Smooth muscle cell of bladder (primary cell): ENCODE results near the gene ISYNA1. TPM values are rescaled to one million over a fixed set of nuclear protein-coding genes. Genes with fewer than 3 reads are reported as not detected.

Source experiments
- total RNA-seq: library from RNA; depleted of rRNA; stranded (reverse); fragments of >200 nt; gene quantifications from 2 replicates; pipeline ENCODE4 v1.2.3, GENCODE V29; 2014

The ISYNA1 gene
- 9.2 and 23.0 TPM in 2 replicates for total RNA-seq

GRCh38 chr19:18437491-18438330, at the start of gene ISYNA1:
Gene ISYNA1, minus strand, starts transcription at chr19:18438133. Its CDS starts 154 bp downstream, at chr19:18437979.

GRCh38 chr19:18419195-18419698, 18.7 kb downstream of the ISYNA1 start, which contains the start of gene SSBP4:
Gene SSBP4, plus strand, starts transcription at chr19:18419398. Its CDS starts 251 bp downstream, at chr19:18419649.

DNA sequence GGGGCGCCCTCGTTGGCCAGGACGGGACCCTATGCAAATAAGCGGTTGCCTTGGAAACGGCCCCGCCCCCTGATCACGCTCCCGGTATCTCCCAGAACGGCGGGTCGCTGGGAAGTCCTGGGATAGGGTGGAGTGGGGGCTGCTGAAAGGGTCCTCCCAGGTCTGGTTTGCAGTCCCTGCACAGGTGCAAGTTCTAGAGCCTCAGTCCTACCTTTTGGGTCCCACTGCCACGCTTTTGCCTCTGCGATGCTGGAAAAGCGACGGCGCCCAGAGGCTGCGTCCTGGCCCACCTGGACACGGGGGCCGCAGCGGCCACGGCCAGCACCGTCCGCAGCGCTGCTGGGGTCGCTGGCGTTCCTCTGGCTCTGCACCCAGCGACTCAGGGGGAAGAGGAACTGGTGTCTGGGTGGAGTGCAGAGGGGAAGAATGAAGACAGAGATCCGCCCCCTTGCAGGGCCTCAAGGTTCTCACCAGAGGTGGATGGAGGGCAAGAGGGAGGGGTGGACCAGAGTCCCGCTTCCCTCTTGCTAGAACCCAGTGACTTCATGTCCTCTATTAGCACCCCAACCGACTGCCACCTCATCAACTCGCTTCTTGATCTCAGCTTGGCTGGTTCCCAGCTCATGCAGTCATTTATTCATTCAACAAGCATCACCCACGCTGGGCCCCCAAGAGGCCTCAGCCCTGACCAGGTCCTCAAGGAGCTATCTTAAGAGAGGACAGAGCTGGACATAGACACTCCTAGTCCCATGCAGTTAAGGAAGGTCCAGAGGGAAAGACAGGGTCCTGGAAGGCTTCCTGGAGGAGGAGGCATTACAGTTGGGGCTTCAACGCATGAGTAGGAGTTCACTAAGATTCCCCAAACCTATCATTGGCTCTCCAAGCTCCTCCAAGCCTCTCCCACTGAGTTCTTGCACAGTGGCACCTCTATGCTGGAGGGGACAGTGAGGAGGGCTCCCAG, 40.4 kb downstream of the ISYNA1 start, which contains the start of gene LRRC25:
Gene LRRC25, minus strand, starts transcription at position 381 of the 961 bp plus-strand sequence. CDS start 659 bp downstream, outside the sequence.

GRCh38 chr19:18385675-18386542, 52.0 kb downstream of the ISYNA1 start, which contains the start of gene GDF15:
Gene GDF15, plus strand, starts transcription at chr19:18386158. Its CDS starts 32 bp downstream, at chr19:18386190.

Other genes starting within 250 kb of the ISYNA1 start
- gene MPV17L2, start 244.9 kb downstream of the ISYNA1 start, total RNA-seq, result 6.0 and 6.4 TPM in 2 replicates
- 2.4 and 3.1 TPM in 2 replicates for gene RAB3A, start 234.1 kb downstream of the ISYNA1 start, total RNA-seq
- gene PDE4C, start 211.7 kb downstream of the ISYNA1 start, total RNA-seq, result 0.57 and 4.9 TPM in 2 replicates
- 0.14 and 0.28 TPM in 2 replicates for gene IQCN, start 163.7 kb downstream of the ISYNA1 start, total RNA-seq
- 47.5 and 69.6 TPM in 2 replicates for gene JUND, start 156.5 kb downstream of the ISYNA1 start, total RNA-seq
- gene LSM4, start 115.1 kb downstream of the ISYNA1 start, total RNA-seq, result 78.1 and 107 TPM in 2 replicates
- gene PGPEP1, start 97.5 kb downstream of the ISYNA1 start, total RNA-seq, result 33.1 and 44.2 TPM in 2 replicates
- gene GDF15, start 52.0 kb downstream of the ISYNA1 start, total RNA-seq, result 62.4 and 105 TPM in 2 replicates
- 0.14 and 0.28 TPM in 2 replicates for gene LRRC25, start 40.5 kb downstream of the ISYNA1 start, total RNA-seq
- gene SSBP4, start 18.7 kb downstream of the ISYNA1 start, total RNA-seq, result 32.9 and 45.6 TPM in 2 replicates
- gene ELL, start 83.9 kb upstream of the ISYNA1 start, total RNA-seq, result 17.8 and 20.9 TPM in 2 replicates
- 256 and 265 TPM in 2 replicates for gene FKBP8, start 105.4 kb upstream of the ISYNA1 start, total RNA-seq
- gene KXD1, start 119.7 kb upstream of the ISYNA1 start, total RNA-seq, result 54.0 and 65.1 TPM in 2 replicates
- 1,243 and 1,519 TPM in 2 replicates for gene UBA52, start 133.7 kb upstream of the ISYNA1 start, total RNA-seq
- 39.9 and 44.1 TPM in 2 replicates for gene REX1BD, start 150.7 kb upstream of the ISYNA1 start, total RNA-seq
- 28.7 and 60.3 TPM in 2 replicates for gene CRLF1, start 168.7 kb upstream of the ISYNA1 start, total RNA-seq
- gene TMEM59L, start 174.7 kb upstream of the ISYNA1 start, total RNA-seq, result 1.00 and 2.3 TPM in 2 replicates
- gene KLHL26, start 198.9 kb upstream of the ISYNA1 start, total RNA-seq, result 3.1 and 3.7 TPM in 2 replicates
- gene CRTC1, start 245.5 kb upstream of the ISYNA1 start, total RNA-seq, result 1.6 and 2.8 TPM in 2 replicates